ENCODE data around the gene PKMYT1. TPM values are rescaled to one million over a fixed set of nuclear protein-coding genes. Genes with fewer than 3 reads are reported as not detected.

The PKMYT1 gene
- total RNA-seq, 2 donors from 2014 or later, result 88.5 to 101 TPM

GRCh38 chr16:2987286-2987685, 7.0 kb upstream of the PKMYT1 start:
- no peaks in the 10 kb centered on the region for H3K4me1 ChIP-seq (ENCODE audit: control insufficient read depth, insufficient read depth, low read length)
- H3K36me3 Mint-ChIP-seq (ENCODE audit: low read depth), result no peaks in the 10 kb centered on the region
- no peak overlapping the region for H3K27ac ChIP-seq (ENCODE audit: low read depth, low read length)
- no peak overlapping the region for H3K27ac Mint-ChIP-seq
- H3K9ac ChIP-seq (ENCODE audit: extremely low read depth, low read length, poor library complexity, severe bottlenecking), result no peak overlapping the region
- no peaks in the 10 kb centered on the region for H3K9me3 ChIP-seq (ENCODE audit: control insufficient read depth, low read length)
- H3K4me1 Mint-ChIP-seq, result peaks cover 14% of the 10 kb centered on the region
- no peak overlapping the region for H3K4me3 Mint-ChIP-seq
- 79 to 87% methylated on average over 3 to 9 of the region's 9 CpGs for WGBS, 2 experiments (ENCODE audit: insufficient coverage in 1 of 2, insufficient read length in 1 of 2)
- H3K27me3 Mint-ChIP-seq (ENCODE audit: insufficient read depth), result no peaks in the 10 kb centered on the region
- H3K9me3 Mint-ChIP-seq, result no peaks in the 10 kb centered on the region
- no peak for TF ChIP-seq CTCF (conservative IDR thresholded peaks at IDR 0.05)
- no peaks in the 10 kb centered on the region for H3K27me3 ChIP-seq (ENCODE audit: control insufficient read depth, insufficient read depth, low read length, poor library complexity, severe bottlenecking)
- H3K36me3 ChIP-seq (ENCODE audit: control insufficient read depth, insufficient read depth, low read length), result no peaks in the 10 kb centered on the region
- no peak for DNase-seq
- H3K4me3 ChIP-seq (ENCODE audit: low read length), result no peak overlapping the region

GRCh38 chr16:2986623-2987188, 6.5 kb upstream of the PKMYT1 start:
- Histone ChIP-seq H3K4me3 (ENCODE audit: low read length) (no peak overlapping the region), H3K9ac (ENCODE audit: extremely low read depth, low read length, poor library complexity, severe bottlenecking) (no peak overlapping the region), H3K4me1 (ENCODE audit: control insufficient read depth, insufficient read depth, low read length) (peaks cover 3% of the 10 kb centered on the region), H3K9me3 (ENCODE audit: control insufficient read depth, low read length) (no peaks in the 10 kb centered on the region), H3K27me3 (ENCODE audit: control insufficient read depth, insufficient read depth, low read length, poor library complexity, severe bottlenecking) (no peaks in the 10 kb centered on the region), H3K27ac (ENCODE audit: low read depth, low read length) (no peak overlapping the region), H3K36me3 (ENCODE audit: control insufficient read depth, insufficient read depth, low read length) (no peaks in the 10 kb centered on the region)
- Mint-ChIP-seq H3K27ac (no peak overlapping the region), H3K4me3 (no peak overlapping the region), H3K27me3 (ENCODE audit: insufficient read depth) (no peaks in the 10 kb centered on the region), H3K36me3 (ENCODE audit: low read depth) (no peaks in the 10 kb centered on the region), H3K9me3 (no peaks in the 10 kb centered on the region), H3K4me1 (peaks cover 19% of the 10 kb centered on the region)
- 84 to 90% methylated on average over 9 to 17 of the region's 17 CpGs for WGBS, 2 experiments (ENCODE audit: insufficient coverage in 1 of 2, insufficient read length in 1 of 2)
- no peak for TF ChIP-seq CTCF (conservative IDR thresholded peaks at IDR 0.05)
- DNase-seq, result no peak

GRCh38 chr16:2985893-2986355, 5.7 kb upstream of the PKMYT1 start:
- no peak overlapping the region for H3K4me3 Mint-ChIP-seq
- no peaks in the 10 kb centered on the region for H3K27me3 ChIP-seq (ENCODE audit: control insufficient read depth, insufficient read depth, low read length, poor library complexity, severe bottlenecking)
- no peak overlapping the region for H3K9ac ChIP-seq (ENCODE audit: extremely low read depth, low read length, poor library complexity, severe bottlenecking)
- no peaks in the 10 kb centered on the region for H3K9me3 Mint-ChIP-seq
- 93 to 97% methylated on average over 9 to 15 of the region's 15 CpGs for WGBS, 2 experiments (ENCODE audit: insufficient coverage in 1 of 2, insufficient read length in 1 of 2)
- H3K36me3 Mint-ChIP-seq (ENCODE audit: low read depth), result no peaks in the 10 kb centered on the region
- H3K27ac Mint-ChIP-seq, result no peak overlapping the region
- H3K27me3 Mint-ChIP-seq (ENCODE audit: insufficient read depth), result no peaks in the 10 kb centered on the region
- peaks cover 3% of the 10 kb centered on the region for H3K4me1 ChIP-seq (ENCODE audit: control insufficient read depth, insufficient read depth, low read length)
- no peak overlapping the region for H3K4me3 ChIP-seq (ENCODE audit: low read length)
- no peak overlapping the region for H3K27ac ChIP-seq (ENCODE audit: low read depth, low read length)
- no peaks in the 10 kb centered on the region for H3K36me3 ChIP-seq (ENCODE audit: control insufficient read depth, insufficient read depth, low read length)
- DNase-seq, result peak; percentile 55
- no peak for TF ChIP-seq CTCF (conservative IDR thresholded peaks at IDR 0.05)
- H3K9me3 ChIP-seq (ENCODE audit: control insufficient read depth, low read length), result no peaks in the 10 kb centered on the region
- peaks cover 27% of the 10 kb centered on the region for H3K4me1 Mint-ChIP-seq
